NCI-H146 (cell line): ENCODE results near the gene NDST3.

Source experiments
- DNase-seq: peaks from one replicate; lab custom pipeline; 2025; lab: John Stamatoyannopoulos, UW

NDST3 gene

GRCh38 chr4:118034053-118034785, at the start of gene NDST3:
NDST3 (plus strand) TSS chr4:118034486; CDS start chr4:118053911, 19,425 bp downstream.
- DNase-seq = peak; percentile 33

GRCh38 chr4:117986321-117986720, 48.0 kb upstream of the NDST3 start:
- DNase-seq = no peak

DNA sequence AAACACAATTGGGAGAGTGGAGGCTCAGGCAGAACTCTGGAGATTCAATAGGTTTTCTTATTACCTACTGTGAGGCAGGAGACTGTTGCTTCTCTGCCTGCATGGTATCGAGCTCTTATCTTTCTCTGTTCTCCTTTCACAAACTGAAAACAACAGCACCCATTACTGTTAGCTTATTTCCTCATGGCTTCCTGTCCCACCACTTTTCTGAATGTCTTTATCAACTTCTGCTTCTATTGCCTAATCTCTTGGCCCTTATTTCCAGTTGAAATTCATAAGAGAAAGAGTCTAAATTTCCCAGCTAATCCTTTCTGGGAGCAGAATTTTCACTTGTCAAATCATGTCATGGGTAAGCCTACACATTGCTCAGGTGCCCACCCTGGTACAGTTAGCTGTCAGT, 46.8 kb upstream of the NDST3 start:
- DNase-seq = no peak

- DNase-seq = no peak
These were observed 37.4 kb upstream of the NDST3 start for GRCh38 chr4:117996891-117997290.

- no peak for DNase-seq
These were observed 30.2 kb upstream of the NDST3 start for GRCh38 chr4:118004088-118004487.

DNA sequence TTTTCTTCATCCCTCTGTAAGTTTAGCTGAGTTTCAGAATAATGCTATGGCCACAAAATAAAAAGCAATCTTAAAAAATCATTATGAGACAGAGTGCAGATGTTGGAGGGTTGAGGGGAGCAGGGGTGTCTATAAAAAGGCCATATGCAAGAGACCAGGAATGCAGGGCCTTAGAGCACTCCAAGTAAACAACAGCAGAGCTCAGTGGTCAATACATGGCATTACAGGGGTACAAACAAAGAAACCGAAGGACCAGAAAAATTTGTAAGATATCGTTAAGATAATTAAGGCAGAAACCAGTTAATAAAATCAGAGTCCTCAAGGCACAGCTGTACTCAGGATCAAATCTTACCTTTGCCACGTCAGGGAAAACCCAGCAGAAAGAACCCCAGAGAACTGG, 28.4 kb upstream of the NDST3 start:
- DNase-seq = no peak

GRCh38 chr4:118012142-118012541, 22.1 kb upstream of the NDST3 start:
- DNase-seq = no peak

- no peak for DNase-seq
These were observed 19.5 kb upstream of the NDST3 start for GRCh38 chr4:118014831-118015230.

- DNase-seq = no peak
These were observed 15.7 kb upstream of the NDST3 start for GRCh38 chr4:118018381-118019145.

- no peak for DNase-seq
These were observed 7.5 kb upstream of the NDST3 start for GRCh38 chr4:118026806-118027205.

DNA sequence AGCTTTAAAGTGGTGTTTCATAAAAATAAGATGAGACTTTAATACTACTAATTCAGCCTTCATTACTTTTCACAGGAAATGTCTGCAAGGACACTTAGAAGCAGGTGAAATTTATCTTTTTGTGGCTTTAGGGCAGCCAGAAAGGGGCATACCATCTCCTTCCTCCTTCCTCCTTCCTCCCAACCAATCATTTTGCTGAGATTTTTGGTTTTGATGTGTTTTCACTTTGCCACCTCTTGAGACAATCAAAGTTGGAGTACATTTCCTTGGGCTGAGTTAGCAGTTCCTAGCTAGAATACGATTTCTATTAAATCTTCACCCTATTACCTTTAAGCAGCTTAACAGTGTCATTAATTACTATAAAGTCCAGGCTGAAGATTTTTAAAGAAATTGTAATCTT, 5.1 kb upstream of the NDST3 start:
- no peak for DNase-seq

GRCh38 chr4:118032691-118033090, 1.6 kb upstream of the NDST3 start:
- no peak for DNase-seq

DNA sequence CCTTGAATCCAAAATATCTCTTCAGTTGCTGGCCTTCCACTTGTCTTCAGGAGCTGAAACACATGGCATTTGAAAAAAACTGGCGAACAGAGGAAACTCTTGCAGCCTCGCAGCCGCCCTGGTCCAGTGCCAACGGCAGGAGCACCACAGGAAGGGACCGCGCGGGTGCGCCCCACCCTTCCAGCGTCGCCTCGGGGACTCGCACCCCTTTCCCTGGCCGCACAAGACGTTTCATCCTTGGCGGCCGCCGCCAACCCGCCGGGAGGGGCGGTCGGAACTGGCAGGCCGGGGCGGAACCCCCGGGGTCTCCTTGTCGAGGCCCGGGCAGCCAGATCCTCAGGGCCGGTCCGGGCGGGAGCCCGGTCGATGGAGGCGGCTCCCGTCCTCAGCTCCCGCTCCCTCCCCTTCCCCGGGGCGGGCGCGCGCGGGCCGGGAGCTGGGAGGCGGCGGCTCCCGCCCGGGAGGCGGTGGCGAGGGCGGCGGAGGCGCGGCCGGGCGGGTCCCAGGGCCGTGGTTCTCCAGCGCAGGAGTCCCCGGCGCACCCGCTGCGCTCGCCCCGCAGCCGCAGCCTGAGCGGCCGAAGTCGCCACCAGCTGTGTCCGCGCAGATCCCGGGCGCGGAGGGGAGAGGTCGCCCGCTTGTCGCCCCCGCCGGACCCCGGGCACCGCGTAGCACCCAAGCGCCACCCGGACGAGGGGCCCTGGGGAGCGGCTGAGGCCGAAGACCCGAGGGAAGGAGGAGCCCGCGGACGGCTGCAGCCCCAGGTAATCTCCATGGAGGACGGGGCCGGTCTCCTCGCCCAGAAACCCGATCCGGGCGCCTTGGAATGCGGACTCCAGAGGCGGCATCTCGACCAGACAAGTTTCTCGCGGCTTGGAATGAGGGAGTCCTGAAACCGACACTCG, 886 bp upstream of the NDST3 start:
- DNase-seq = peak; percentile 33

DNA sequence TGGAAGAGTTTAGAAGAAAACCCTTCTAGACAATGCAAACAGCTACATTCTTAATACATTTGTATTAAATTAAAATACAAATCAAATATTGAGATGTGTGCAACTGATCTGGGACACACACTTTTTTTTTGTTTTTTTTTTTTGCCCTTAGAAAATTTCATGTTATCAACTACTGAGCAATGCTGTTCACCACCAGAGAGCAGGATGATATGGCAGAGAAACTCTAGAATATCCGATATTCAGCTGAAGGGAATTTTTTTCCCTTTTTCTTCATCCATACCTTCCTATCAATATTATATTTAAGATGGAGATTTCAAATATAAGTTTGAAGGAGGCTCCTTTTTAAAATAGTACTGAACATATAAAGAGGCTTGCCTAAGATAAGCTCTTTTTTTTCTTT, 1.0 kb downstream of the NDST3 start:
- DNase-seq = no peak

DNA sequence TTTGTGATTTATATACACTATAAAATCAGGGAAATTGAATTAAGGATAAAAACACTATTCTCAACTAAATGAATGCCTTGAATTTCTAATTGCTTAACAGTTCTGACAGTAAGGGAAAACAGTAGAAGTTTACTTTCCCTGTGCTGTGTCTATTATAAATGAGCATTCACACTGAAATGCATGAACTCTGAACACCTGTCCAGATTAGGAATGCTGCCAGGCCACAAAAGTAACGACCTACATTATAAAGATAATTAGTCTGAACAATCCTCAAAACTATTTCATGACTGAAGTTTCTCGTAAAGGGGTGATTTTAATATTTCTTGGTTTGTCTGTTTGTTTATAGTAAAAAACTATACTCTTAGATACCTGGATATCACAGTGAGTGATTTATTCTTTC, 2.0 kb downstream of the NDST3 start:
- no peak for DNase-seq

DNA sequence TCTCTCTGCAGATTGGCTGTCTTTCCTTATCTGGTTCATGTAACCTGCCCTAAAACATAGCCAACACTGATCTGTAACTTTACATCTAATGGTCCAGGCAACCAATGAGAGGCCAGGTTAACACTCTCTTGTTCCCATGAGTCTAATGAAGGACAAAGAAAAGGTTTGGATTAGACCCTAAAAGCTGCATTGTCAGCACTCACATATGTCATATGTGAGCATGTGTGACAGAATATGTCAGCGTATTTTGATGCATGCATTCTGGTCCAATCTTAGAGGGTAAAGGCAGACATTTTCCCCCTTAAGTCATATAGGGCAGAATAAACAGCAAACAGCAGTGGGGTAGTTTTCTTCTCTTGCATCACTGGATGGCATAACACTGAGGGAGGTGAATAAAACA, 3.7 kb downstream of the NDST3 start:
- DNase-seq = no peak

DNA sequence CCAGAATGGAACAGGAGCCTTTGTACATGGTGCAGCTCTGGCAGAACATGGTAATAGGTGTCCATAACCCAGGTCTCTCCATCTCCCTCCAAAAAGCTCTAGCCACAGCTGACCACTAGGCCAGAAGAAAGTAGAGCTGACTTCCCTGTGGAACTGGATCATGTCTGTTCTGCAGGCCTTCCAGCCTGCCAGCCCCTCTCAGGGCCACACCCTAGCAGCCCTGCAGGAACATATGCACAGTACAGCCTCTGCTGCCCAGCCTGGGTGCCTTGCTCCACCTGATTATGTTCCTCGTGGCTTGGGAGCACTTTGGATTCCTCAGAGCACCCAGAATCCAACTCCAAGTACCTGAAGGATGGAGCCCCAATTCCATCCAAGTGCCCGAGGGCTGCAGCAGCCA, 12.0 kb downstream of the NDST3 start:
- DNase-seq = no peak

GRCh38 chr4:118047043-118047442, 12.8 kb downstream of the NDST3 start:
- DNase-seq = no peak

DNA sequence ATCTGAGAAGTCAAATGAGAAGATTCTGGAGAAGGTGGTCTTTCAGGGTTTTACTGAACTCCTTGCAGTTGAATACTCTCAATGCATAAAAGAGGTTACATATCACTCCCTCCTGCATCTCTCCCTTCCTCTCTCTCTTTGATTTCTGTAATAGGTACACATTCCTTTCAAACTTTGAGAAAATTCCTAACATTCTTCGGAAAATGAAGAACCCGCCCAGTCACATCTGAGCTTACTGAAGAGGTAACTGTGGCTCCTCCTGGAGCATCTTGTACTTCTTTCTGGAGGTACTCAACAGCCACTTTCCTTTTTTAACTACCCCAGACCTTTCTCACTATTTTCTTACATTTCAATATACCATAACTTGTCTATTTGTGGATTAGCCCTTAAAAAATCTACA, 24.7 kb downstream of the NDST3 start:
- DNase-seq = no peak

- no peak for DNase-seq
These were observed 25.1 kb downstream of the NDST3 start for GRCh38 chr4:118059397-118059796.

DNA sequence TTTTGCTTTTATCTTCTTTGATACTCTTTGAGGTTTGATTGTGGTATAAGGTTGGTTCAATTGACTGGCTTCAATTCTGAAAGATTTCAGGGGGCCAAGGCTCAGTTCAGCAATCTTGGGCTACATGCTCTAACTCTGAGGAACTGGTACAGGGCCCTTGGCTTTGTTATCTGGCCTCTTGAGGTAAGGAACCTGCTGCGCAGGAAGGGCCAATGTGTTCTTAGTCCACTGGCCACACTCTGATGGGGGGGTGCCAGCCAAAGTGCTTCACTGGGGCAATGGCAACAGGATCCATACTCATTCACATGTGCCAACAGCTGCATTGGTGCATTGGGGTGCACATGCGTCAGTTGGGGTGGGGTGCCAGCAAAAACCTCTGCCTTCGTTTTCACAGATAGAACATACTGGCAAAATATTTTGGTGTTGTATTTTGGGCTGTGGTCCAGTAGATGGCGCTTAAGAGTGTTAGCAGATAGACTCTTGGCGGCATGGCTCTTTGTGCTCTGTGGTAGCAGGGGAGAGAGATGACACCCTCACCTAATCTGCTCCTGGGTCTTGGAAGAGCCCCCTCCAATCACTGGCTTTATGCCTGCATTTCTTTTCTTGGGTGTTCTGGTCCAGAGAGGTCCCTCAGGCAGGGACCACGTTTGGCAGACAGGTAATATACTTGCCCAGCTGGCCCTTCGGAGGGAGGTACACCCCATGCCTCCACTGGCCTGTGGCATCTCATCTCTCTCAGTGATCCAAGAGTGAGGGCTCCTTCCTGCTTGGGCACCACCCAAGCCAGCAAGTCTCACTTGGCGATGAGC, 42.9 kb downstream of the NDST3 start:
- DNase-seq = peak; percentile 14

DNA sequence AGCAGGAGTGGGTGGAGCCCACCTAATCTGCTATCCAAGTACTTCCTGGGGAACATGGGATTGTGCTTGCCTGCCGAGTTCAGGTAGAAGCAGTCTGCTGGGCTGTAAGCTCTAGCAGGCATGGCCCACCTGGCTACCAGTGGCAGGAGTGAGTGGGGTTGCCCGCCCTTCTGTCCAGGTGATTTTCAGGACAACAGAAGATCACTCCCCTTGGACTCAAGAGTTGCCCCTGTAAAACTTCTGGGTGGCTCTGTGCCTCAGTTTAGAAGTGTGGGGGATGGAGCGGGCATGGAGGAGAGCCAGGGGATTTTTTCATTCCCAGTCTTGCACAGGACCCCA, 43.5 kb downstream of the NDST3 start:
- no peak for DNase-seq
